NCI-H2227 treated with DMSO at 0.1 percent for 48 hours (cell line): ENCODE results near the gene CD44.
"Not testable (repeated sequence)": the region's sequence is repeated elsewhere in the genome, so short reads cannot be mapped to it uniquely, and the experiment has no call there.

ENCODE experiments used
- DNase-seq: peaks from one replicate; lab custom pipeline; 2025; lab: John Stamatoyannopoulos, UW

CD44 gene

DNA sequence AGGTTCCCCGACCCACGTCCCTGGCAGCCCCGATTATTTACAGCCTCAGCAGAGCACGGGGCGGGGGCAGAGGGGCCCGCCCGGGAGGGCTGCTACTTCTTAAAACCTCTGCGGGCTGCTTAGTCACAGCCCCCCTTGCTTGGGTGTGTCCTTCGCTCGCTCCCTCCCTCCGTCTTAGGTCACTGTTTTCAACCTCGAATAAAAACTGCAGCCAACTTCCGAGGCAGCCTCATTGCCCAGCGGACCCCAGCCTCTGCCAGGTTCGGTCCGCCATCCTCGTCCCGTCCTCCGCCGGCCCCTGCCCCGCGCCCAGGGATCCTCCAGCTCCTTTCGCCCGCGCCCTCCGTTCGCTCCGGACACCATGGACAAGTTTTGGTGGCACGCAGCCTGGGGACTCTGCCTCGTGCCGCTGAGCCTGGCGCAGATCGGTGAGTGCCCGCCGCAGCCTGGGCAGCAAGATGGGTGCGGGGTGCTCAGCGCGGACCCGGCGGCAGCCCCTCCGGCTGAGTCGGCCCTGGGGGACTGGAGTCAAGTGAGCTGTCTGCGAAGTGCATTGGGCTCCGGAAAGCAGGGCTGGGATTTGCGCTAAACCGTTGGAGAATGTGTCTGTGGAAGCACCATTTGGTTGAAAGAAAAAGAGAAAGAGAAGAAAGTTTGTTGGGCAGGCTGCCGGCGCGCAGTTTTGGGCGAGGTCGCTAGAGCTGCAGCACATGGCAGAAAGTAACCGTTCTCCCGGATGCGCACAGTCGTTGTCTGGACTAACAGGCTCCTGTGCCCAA lies at the start of gene CD44:
Gene CD44 (plus strand): TSS at position 229 of the 779 bp plus-strand sequence. CDS start 133 bp downstream, at position 362.
- DNase-seq, result peak; percentile 24

DNA sequence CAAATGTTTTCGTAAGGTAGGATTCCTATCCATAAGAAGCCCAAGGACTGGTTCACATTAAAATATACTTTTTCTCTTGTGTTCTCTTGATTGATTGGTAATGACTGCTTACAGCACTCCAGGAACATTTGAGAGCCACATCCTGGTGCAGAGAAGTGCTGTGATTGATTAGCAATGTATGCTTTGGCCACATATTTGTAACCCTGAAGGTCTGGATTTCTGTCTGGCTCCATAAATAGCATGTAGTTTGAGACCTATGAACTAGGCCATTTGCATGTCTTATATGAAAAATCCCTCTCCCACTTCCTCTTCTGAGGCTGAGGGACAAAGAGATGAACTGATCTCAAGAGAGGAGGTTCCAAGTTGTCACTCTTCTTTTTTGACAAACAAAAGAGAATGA lies 49.3 kb upstream of the CD44 start:
- no peak for DNase-seq

DNA sequence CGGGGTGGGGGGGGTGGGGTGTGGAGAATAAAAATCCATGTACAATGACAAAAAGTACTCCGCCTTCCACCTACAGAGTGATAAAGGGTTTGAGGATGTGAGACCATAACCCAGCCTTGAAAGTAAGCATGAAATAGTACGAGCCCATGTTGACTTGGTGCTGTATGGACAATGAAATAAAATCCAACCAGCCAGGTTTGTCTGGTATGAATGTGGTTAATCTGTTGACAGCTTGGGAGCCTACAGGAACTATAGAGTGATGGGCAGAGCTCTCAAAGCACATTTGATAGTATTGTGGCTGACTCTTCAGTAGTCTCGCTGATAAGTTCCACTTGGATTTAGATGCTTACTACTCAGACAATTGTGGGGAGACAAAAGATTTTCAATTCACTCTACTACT lies 48.8 kb upstream of the CD44 start:
- DNase-seq, result no peak

DNA sequence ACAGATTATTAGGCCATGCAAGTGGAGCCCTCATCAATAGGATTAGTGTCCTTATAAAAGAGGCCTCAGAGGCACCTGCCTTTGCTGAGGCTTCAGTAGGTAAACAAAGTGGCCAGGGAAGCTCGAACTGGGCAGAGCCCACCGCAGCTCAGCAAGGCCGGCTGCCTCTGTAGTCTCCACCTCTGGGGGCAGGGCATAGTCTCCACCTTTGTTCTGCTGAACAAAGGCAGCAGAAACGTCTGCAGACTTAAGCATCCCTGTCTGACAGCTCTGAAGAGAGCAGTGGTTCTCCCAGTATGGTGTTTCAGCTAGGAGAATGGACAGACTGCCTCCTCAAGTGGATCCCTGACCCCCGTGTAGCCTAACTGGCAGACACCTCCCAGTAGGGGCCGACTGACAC lies 48.0 kb upstream of the CD44 start:
- not testable (repeated sequence) for DNase-seq

DNA sequence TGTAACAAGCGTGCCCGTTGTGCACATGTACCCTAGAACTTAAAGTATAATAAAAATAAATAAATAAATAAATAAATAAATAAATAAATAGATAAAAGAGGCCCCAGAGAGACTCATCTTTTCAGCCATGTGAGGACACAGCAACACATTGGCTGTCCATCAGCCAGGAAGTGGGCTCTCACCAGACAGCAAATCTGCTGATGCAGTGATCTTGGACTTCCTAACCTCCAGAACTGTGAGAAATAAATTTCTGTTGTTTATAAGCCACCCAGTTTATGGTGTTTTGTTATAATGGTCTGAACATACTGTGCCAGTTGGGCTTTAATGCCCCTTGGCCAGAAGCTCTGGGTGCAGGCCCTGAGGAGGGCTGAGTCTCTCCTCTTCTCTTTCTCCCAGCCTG lies 42.2 kb upstream of the CD44 start:
- DNase-seq, result no peak

DNA sequence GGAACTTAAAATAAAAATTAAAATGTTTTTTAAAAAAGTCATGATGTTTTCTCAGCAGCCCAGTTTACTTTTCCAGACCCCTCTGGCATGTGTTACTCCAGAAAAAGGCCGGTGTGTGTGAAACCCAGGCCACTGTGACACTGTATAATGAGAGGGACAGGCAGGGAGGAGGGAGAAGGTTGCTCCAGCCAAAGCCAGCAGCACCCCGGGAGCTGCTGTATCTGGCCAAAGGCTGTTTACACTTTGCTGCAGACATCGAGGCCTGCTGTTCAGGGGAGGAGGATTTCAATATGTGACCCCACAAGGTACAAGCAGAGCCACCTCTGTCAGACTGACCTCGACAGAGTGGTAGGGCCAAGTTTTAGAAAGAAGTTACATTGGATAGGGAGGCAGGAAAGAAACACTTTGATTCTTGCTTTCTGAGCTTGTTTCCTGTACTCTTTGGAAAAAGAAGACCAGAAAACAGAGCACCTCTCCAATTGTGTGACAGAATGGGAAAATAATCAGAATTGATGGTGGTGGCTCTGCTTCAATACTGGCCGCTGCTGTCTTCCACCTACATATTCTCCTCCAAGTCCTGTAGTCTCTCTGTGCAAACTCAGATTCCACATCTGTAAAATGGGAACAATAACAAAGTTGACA lies 41.0 kb upstream of the CD44 start:
- no peak for DNase-seq

DNA sequence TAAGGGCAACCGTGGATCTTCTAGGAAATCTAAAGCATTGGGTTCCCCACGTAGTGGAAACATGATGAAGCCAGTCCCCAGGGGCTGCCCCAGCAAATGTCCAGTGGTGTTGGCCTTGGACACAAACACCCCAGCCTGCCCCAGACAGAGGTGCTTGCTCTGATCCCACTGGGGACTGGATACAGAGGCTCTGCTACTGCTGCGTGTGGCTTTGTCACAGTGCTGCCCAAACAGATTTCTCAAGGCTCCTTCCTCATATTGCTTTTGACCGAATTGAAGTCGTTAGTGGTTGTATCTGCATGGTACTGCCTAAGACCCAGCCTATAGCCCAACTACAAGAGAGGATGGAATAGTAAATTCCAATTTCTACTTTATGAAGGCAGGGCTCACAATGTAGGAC lies 40.1 kb upstream of the CD44 start:
- no peak for DNase-seq

DNA sequence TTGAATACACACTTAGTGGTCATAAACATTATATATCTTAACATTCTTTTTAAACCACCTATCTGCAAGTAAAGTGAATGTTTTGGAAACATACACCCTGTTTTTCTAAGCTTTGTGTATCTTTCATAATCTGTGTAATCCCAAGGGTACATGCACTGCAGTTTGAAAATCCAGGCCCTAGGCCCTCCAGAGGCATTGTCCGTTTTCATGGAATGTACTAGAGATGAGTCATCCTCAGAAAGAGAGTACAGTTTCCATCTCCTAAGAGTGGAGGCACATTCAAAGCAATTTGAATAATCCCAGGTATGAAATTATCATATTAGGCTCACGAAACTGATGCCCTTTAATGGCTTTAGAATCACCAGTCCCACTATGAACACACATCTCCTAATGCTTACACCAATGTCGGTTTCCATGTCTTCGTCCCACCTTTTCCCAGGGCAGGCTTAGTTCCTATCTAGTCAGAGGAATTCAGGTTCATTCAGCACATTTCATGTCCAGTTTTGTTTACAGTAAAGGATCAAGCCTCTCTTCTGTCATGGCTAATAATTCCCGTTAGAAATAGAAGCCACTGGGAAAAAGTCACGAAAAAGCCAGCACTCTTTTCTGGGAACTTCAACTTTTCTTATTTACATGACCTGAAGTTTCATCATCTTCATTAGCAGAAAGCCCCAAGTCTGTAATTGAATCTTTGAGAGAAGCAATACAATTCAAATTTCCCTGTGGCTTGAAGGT lies 39.5 kb upstream of the CD44 start:
- DNase-seq, result no peak

DNA sequence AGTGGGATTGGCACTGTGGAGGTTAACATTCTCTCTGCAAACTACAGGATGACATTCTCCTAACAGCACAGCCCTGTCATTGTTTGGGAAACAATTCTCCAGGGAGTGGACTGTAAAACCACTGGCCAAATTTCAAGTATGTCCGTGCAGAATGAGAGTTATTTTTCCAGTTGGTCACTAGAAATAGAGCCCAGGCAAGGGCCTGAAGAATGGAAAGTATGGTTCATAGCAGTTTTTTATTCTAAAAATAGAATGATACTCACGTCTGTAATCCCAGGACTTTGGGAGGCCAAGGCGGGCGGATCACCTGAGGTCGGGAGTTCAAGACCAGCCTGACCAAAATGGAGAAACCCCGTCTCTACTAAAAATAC lies 39.0 kb upstream of the CD44 start:
- DNase-seq, result no peak

DNA sequence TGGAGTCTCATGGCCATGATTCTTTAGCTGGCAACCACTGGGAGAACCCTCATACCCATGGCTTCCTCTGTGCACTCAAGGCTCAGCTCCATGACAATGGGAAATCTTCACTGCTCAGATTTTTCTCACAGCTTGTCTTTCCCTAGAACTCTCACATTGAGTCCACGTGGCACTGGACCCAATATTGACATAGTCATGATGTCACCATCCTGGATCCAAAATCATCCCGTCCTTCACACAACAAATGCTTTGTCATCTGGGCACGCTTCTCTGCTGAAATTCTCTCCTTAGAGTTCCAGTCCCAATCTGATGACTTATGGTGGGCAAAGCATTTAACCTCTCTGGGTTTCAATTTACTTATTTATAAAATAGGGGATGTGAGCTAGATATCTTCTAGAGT lies 37.7 kb upstream of the CD44 start:
- no peak for DNase-seq

DNA sequence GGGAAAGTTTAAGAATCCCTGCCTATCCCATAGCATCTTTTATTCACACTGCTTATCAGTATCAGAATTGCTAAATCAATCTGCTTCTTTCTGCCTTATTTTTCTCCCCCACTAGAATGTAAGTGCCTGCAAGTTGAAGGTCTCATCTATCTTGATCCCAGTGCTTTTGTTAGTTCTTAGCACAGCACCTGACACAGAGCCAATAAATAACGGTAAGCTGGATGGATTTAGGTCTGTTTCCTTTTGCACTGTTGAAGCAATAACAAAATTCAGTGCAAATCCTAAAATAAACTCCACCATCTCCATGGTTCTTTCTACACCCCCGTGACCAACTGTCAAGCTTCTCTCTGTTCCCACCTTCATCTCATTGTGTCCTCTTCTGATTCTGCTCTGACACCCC lies 36.7 kb upstream of the CD44 start:
- DNase-seq, result no peak

DNA sequence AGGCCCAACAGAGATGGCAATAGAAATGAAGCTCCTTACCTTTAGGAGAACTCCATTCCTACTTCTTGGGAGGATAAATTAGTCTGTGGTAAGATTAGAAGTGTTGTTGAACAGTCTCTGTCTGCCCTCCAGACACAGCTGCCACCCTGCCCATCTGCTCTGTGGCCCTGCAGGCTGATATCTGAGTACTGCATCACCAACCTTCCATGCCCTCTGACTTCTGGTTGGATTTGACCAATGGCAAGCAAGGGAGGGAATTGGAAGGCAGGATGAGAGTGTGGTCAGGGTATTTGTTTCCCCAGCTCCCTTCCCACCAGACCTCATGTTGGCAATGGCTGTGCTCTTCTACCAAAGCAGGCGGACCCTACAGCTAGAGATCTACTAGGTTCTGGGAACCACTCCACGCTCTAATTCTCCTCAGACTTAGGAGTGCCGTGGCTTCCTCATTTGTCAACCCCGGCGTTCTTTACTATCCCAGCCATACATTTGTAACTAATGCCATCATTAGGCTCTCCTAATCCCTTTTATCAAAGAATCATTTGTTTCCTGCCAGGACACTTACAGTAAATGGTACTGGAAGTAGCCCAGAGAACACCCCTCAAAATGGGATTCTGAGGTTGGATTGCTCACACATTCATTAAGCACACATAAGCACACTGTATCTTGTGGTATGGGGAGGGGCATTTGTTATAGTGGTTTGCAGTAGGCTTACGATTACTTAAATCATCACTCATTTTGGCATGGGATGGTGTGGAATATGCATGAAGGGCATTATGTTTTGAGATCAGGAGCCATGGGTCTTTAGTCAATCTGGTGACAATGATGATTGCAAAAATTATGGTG lies 35.4 kb upstream of the CD44 start:
- DNase-seq, result no peak

DNA sequence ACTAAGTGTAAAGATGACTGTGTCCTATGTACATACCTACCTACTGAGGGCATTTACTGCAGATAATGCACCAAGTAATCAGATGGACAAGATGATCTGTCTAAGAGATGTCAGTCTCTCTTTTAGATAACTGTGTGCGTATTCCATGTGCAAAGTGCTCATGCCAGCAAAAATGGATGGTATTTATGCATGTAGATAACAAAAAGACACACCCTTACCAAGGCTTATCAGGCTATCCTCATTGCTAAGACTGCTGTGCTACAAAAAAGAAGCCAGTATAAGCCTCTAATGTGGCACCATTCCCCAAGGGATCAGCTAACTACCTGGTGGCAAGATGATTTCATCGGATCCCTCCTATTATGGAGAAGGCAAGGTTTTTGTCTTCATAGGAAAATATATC lies 34.3 kb upstream of the CD44 start:
- DNase-seq, result no peak

DNA sequence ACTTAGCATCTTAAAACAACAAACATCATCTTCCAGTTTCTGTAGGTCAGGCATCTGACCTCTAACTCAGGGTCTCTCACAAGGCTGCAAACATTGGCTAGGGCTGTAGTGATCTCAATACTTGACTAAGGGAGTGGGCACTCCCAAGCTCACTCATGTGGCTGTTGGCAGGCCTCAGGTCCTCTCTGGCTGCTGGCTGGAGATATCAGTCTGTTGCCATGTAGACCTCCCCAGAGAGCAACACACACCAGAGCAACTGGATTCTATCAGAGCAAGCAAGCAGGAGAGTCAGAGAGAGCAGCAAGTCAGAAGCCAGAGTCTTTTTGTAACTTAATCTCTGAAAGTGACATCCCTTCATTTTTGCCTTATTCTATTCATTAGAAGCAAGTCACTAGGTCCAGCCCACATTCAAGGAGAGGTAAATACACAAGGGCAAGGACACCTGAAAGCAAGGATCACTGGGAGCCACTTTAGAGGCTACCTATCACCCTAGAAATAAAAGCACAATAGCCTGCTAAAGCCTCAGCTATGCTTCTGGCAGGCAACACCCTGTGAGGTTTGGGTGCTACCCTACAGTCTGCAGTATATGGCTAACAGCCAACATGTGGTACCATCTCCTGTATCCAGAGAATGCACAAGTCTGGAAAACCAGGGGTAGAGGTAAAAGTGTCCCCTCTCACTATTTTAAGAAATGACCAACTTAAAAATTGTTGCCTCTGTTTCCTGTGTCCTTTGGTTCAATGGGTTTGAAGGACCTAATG lies 33.5 kb upstream of the CD44 start:
- DNase-seq, result no peak

DNA sequence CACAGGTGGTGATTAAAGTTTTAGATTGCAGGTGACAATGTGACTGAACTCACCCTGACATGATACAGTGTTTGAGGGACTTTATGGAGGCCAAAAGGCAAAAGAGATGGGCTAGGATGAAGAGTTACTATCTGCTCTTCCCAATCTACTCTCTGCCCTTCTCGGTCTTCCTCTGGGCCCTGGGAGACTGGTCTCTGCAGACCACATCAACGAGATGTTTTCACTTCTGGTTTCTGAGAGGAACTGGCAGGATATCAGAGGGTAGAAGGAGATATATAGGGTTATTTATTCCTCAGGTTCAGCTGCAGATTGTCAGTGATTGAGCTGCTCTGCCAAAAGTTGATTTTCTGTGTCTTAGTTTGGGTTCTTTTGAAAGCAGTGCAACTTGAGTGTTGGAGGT lies 32.4 kb upstream of the CD44 start:
- no peak for DNase-seq

DNA sequence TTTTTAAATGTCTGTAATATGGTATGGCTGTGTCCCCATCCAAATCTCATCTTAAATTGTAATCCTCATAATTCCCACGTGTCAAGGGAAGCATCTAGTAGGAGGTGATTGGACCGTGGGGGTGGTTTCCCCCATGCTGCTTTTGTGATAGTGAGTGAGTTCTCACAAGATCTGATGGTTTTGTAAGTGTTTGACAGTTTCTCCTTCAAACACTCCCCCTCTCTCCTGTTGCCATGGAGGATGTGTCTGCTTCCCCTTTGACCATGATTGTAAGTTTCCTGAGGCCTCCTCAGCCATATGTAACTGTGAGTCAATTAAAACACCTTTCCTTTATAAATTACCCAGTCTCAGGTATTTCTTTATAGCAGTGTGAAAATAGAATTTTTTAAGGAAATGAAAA lies 31.1 kb upstream of the CD44 start:
- no peak for DNase-seq

DNA sequence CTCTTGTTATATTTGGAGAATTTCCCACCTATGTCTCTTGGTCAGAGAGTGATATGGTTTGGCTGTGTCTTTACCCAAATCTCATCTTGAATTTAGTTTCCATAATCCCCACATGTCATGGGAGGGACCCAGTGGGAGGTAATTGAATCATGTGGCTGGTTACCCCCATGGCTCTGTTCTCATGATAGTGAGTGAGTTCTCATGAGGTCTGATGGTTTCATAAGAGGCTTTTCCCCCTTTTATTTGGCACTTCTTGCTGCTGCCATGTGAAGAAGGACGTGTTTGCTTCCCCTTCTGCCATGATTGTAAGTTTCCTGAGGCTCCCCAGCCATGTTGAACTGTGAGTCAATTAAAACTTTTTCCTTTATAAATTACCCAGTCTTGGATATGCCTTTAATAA lies 30.6 kb upstream of the CD44 start:
- DNase-seq, result not testable (repeated sequence)

DNA sequence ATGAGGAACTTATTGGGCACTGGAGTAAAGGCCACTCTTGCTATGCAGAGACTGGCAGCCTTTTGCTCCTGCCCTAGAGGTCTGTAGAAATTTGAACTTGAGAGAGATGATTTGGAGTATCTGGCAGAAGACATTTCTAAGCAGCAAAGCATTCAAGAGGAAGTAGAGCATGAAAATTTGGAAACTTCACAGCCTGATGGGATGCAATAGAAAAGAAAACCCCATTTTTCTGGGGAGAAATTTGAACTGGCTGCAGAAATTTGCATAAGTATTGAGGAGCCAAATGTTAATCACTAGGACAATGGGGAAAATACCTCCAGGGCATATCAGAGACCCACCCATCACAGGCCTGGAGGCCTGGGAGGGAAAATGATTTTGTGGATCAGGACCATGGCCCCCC lies 29.9 kb upstream of the CD44 start:
- no peak for DNase-seq

DNA sequence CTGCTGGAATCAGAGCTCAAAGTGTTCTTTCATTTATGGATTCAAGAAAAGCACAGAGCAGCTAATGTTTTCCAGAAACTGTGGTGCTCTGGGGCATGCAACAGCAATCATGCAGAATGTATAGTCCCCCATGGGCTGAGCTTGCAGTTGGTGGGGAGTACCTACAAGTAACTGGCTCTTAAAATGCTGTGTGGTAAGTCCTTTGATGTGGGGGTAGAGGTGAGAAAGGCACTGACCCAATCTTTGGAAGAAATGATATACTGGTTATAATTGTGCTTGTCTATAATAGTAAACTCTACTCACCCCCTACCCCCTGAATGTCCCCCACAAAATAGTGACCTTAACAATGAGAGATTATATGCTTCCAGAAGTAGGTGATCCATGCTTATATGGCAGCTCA lies 29.1 kb upstream of the CD44 start:
- no peak for DNase-seq

DNA sequence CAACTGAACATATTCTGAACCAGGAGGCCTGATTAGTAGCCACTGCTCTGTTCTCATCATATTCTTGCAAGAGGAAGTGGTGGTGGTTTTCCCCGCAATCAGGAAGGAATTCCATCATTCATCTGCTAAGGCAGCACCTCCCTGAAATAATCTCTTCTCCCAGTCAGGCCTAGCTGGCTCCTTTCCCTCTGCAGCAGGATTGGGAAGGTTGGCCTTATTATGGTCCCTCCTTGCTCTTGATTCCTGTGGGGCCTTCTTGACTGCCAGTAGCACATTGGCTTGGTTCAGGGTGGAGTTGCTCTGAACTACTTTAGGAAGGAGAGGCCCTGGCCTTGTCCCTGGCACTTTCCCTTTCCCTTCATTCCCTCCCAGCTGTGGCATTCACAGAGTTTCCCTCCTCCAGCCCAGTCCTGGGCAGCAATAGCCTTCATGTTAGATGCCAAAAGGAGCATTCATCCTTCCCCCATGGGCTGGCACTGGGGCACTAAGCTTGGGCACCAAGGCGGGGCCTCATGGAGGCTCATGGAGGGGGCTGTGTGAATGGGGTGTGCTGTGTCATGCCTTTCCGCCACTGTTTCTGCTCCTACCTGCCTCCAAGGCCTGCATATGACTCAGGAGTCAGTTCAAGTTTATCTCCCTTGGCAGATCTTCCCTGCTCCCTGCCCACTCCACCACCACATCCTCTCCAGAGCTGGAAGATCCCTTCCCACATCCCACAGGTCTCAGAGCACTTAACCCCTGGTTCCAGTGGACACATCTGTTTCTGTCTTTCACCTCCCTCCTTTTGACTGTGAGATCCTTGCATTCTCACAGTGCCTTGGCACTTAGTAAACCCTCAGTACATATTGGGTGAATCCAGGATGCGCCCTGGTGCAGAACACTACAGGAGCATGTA lies 27.6 kb upstream of the CD44 start:
- DNase-seq, result no peak
